DND-41 (cell line): ENCODE data around the gene CLDN7.

ENCODE experiments used
- ATAC-seq: fragments of 200-7000 bp; cut with Tn5 transposase; 3 replicates; pipeline ENCODE4 v1.9.1; 2021; ENCODE audit warnings: low read depth; ENCODE audit not compliant: insufficient read depth
- DNase-seq: peaks from one replicate; pipeline ENCODE4 v3.0.0-alpha.2; 2020
- H2AFZ ChIP-seq: 2 replicates; pipeline ENCODE4 v1.6.0; 2012; ENCODE audit warnings: low read depth, low read length
- H3K27ac ChIP-seq: 2 replicates; pipeline ENCODE4 v1.5.1; 2012; ENCODE audit warnings: low read length, inconsistent platforms
- H3K27me3 ChIP-seq: fragments of 200-600 bp; sonication (generic); 2 replicates; pipeline ENCODE4 v1.6.0; 2012; ENCODE audit warnings: low read length, mild to moderate bottlenecking, inconsistent platforms; ENCODE audit not compliant: insufficient read depth, poor library complexity
- H3K36me3 ChIP-seq: 2 replicates; pipeline ENCODE4 v1.5.1; 2012; ENCODE audit warnings: low read length, inconsistent platforms; ENCODE audit not compliant: insufficient read depth
- H3K4me1 ChIP-seq: 2 replicates; pipeline ENCODE4 v1.5.1; 2012; ENCODE audit warnings: mild to moderate bottlenecking, low read length; ENCODE audit not compliant: insufficient read depth
- H3K4me2 ChIP-seq: 2 replicates; pipeline ENCODE4 v1.6.0; 2012; ENCODE audit warnings: mild to moderate bottlenecking, moderate library complexity, low read length, inconsistent platforms; ENCODE audit not compliant: insufficient read depth
- H3K4me3 ChIP-seq, 2 experiments: fragments of 200-600 bp in 1 of 2; shearing (Covaris generic) in 1 of 2; 2 replicates each; pipeline ENCODE4 v1.5.1; 2012 to 2016; ENCODE audit warnings: inconsistent platforms in 2 of 2, low read length in 2 of 2, mild to moderate bottlenecking in 2 of 2, low read depth in 1 of 2, moderate library complexity in 1 of 2
- H3K79me2 ChIP-seq: 2 replicates; pipeline ENCODE4 v1.6.0; 2012; ENCODE audit warnings: low read length, inconsistent platforms; ENCODE audit not compliant: insufficient read depth
- H3K9ac ChIP-seq: 2 replicates; pipeline ENCODE4 v1.6.0; 2012; ENCODE audit warnings: low read depth, mild to moderate bottlenecking, inconsistent platforms, low read length, moderate library complexity
- H3K9me3 ChIP-seq: 2 replicates; pipeline ENCODE4 v1.5.1; 2012; ENCODE audit warnings: low read length, moderate library complexity, mild to moderate bottlenecking, inconsistent platforms; ENCODE audit not compliant: insufficient read depth, severe bottlenecking
- H4K20me1 ChIP-seq: 2 replicates; pipeline ENCODE4 v1.6.0; 2012; ENCODE audit warnings: low read length; ENCODE audit not compliant: insufficient read depth
- CTCF ChIP-seq: IDR thresholded peaks from 2 replicates; pipeline ENCODE4 v1.5.1; 2012; ENCODE audit warnings: borderline replicate concordance, low read length, moderate library complexity, mild to moderate bottlenecking; ENCODE audit not compliant: poor library complexity, severe bottlenecking; ENCODE audit errors: extremely low read depth
- EZH2 ChIP-seq: IDR thresholded peaks from 3 replicates; pipeline ENCODE4 v1.6.1; 2012; ENCODE audit warnings: borderline replicate concordance, low read depth, mild to moderate bottlenecking, moderate library complexity, low read length, inconsistent platforms; ENCODE audit not compliant: severe bottlenecking

CLDN7 gene

GRCh38 chr17:7211491-7212273, 50.6 kb downstream of the CLDN7 start:
- no peaks in the 10 kb centered on the region for H3K27me3 ChIP-seq
- peaks cover 36% of the 10 kb centered on the region for H3K4me1 ChIP-seq
- H3K4me2 ChIP-seq, result no peak overlapping the region
- H3K79me2 ChIP-seq, result peaks cover 17% of the 10 kb centered on the region
- no peak for TF ChIP-seq CTCF
- TF ChIP-seq EZH2, result no peak
- ATAC-seq (no peak), DNase-seq (no peak)
- no peak overlapping the region for H2AFZ ChIP-seq
- no peaks in the 10 kb centered on the region for H3K36me3 ChIP-seq
- no peak overlapping the region for H3K4me3 ChIP-seq
- no peak overlapping the region for H3K9ac ChIP-seq
- H3K27ac ChIP-seq, result no peak overlapping the region
- no peaks in the 10 kb centered on the region for H4K20me1 ChIP-seq
- no peaks in the 10 kb centered on the region for H3K9me3 ChIP-seq
